K562 (cell line): Measurements from ENCODE around the gene PRL. TPM values are rescaled to one million over a fixed set of nuclear protein-coding genes. Genes with fewer than 3 reads are reported as not detected.

Experiments
- ATAC-seq: fragments of 200-7000 bp; cut with Tn5 transposase; 3 replicates; pipeline ENCODE4 v1.9.1; 2020; ENCODE audit warnings: moderate library complexity
- BruUV-seq: library from RNA; stranded (reverse); fragments of 400-500 nt; replicated peaks from 2 replicates; lab custom pipeline; 2021; lab: Mats Ljungman, UMichigan
- CTCF ChIA-PET: fragments of 300-600 bp; formaldehyde crosslinking; extraction: SDS; loops from one replicate; lab custom pipeline; 2021; ENCODE audit warnings: low intra/inter-chr PET ratio; lab: Yijun Ruan, JAX
- POLR2A ChIA-PET: fragments of 300-600, 350-650 bp; sonication (Branson Sonifier 250); formaldehyde crosslinking; extraction: SDS; loops from one replicate; lab custom pipeline; 2021; ENCODE audit warnings: antibody characterized with exemption, inconsistent platforms; lab: Yijun Ruan, JAX
- DNase-seq, 4 experiments: peaks; one replicate each; pipeline versions ENCODE4 v3.0.0 to v3.0.0-alpha.2; 2011 to 2018; ENCODE audit warnings: low spot score in 3 of 4, mixed read lengths in 3 of 4; ENCODE audit errors: extremely low read depth in 1 of 4
- FAIRE-seq: peaks from 2 replicates; lab custom pipeline; 2011; peaks lifted over from hg19 to GRCh38; lab: Jason Lieb, UNC
- H2AFZ ChIP-seq: 2 replicates; pipeline ENCODE4 v1.6.0; 2011; ENCODE audit warnings: low read depth, low read length, control low read depth, inconsistent platforms
- H3K27ac ChIP-seq: fragments of 200-600 bp; 3 replicates; pipeline ENCODE4 v1.8.0; 2011; ENCODE audit warnings: low read depth, mild to moderate bottlenecking, control low read depth, inconsistent platforms, low read length, moderate library complexity, mixed read lengths; ENCODE audit errors: extremely low read depth
- H3K27me3 ChIP-seq, 2 experiments: fragments of 300-600 bp in 1 of 2; 2 replicates in 1 of 2; 3 replicates in 1 of 2; pipeline versions ENCODE4 v1.6.0 to v1.8.0; 2011; ENCODE audit warnings: inconsistent platforms in 2 of 2, low read length in 2 of 2, mild to moderate bottlenecking in 1 of 2, mixed read lengths in 1 of 2, moderate library complexity in 1 of 2; ENCODE audit not compliant: control insufficient read depth in 2 of 2, insufficient read depth in 2 of 2
- H3K36me3 ChIP-seq: fragments of 300-600 bp; 3 replicates; pipeline ENCODE4 v1.8.0; 2011; ENCODE audit warnings: mild to moderate bottlenecking, low read length, inconsistent platforms; ENCODE audit not compliant: control insufficient read depth, insufficient read depth
- H3K4me1 ChIP-seq, 2 experiments: fragments of 200-600 bp in 1 of 2; replicated peaks in 1 of 2; 2 replicates in 1 of 2; 3 replicates in 1 of 2; pipeline versions ENCODE4 v1.5.1 to v1.8.0; 2011; ENCODE audit warnings: inconsistent platforms in 2 of 2, low read length in 2 of 2, mild to moderate bottlenecking in 1 of 2, mixed read lengths in 1 of 2, moderate library complexity in 1 of 2; ENCODE audit not compliant: control insufficient read depth in 2 of 2, insufficient read depth in 2 of 2
- H3K4me2 ChIP-seq: 2 replicates; pipeline ENCODE4 v1.6.1; 2011; ENCODE audit warnings: low read length, control low read depth, inconsistent platforms, mixed read lengths; ENCODE audit not compliant: insufficient read depth
- H3K4me3 ChIP-seq: fragments of 200-600 bp; sonication (generic), shearing (Covaris generic); 2 replicates; pipeline ENCODE4 v1.5.1; 2016; ENCODE audit warnings: control low read depth, inconsistent platforms
- H3K79me2 ChIP-seq: fragments of 200-600 bp; 3 replicates; pipeline ENCODE4 v1.8.0; 2011; ENCODE audit warnings: low read length, inconsistent platforms; ENCODE audit not compliant: control insufficient read depth, insufficient read depth
- H3K9ac ChIP-seq, 2 experiments: 2 replicates each; pipeline versions ENCODE4 v1.6.0 to v1.6.1; 2011; ENCODE audit warnings: low read depth in 2 of 2, low read length in 2 of 2, control low read depth in 1 of 2, inconsistent platforms in 1 of 2, mild to moderate bottlenecking in 1 of 2, mixed read lengths in 1 of 2; ENCODE audit not compliant: insufficient read depth in 1 of 2
- H3K9me1 ChIP-seq: one replicate; pipeline ENCODE4 v1.6.0; 2011; ENCODE audit warnings: inconsistent platforms, mild to moderate bottlenecking, low read length, moderate library complexity; ENCODE audit not compliant: control insufficient read depth, insufficient read depth
- H3K9me3 ChIP-seq: replicated peaks from 2 replicates; pipeline ENCODE4 v1.5.1; 2011; ENCODE audit warnings: low read depth, low read length, inconsistent platforms; ENCODE audit not compliant: control insufficient read depth, insufficient read depth
- H4K20me1 ChIP-seq: replicated peaks from 2 replicates; pipeline ENCODE4 v1.6.1; 2011; ENCODE audit warnings: low read length, inconsistent platforms, mixed read lengths; ENCODE audit not compliant: control insufficient read depth, insufficient read depth
- HMG20A ChIP-seq: fragments of 450-650 bp; formaldehyde crosslinking; conservative IDR thresholded peaks from 2 replicates; pipeline ENCODE4 v1.4.0; 2020; ENCODE audit warnings: mild to moderate bottlenecking, mixed read lengths
- NR2C1 ChIP-seq, 2 experiments: fragments of 450-650 bp; IDR thresholded peaks; 2 replicates each; pipeline ENCODE4 v1.6.1; 2017; ENCODE audit warnings: mild to moderate bottlenecking in 2 of 2, antibody characterized with exemption in 1 of 2, inconsistent platforms in 1 of 2, missing compliant biosample characterization in 1 of 2, missing genetic modification characterization in 1 of 2
- ZNF75A ChIP-seq: fragments of 450-650 bp; formaldehyde crosslinking; IDR thresholded peaks from 2 replicates; pipeline ENCODE4 v1.4.0; 2020; ENCODE audit warnings: mild to moderate bottlenecking
- WGBS: fragments of 100-300 bp; shearing (Covaris generic); methylation state at CpG from one replicate; pipeline ENCODE4 v1.1.6; 2016; ENCODE audit warnings: low coverage, mixed read lengths; ENCODE audit not compliant: insufficient coverage; ENCODE audit errors: missing lambda C conversion rate; 5-methylcytosine and 5-hydroxymethylcytosine counted together
- in situ Hi-C: fragments of 300-500 bp; cut with MboI; formaldehyde crosslinking; loops from 4 replicates; pipeline ENCODE4 v1.15.0; 2018; ENCODE audit warnings: inconsistent platforms, mixed read lengths
- intact Hi-C: fragments of 100-400 bp; cut with micrococcal nuclease; formaldehyde crosslinking; loops from 2 replicates; pipeline ENCODE4 v1.14.2; 2022
- polyA plus RNA-seq, 8 experiments: library from polyadenylated mRNA; depleted of rRNA in 4 of 8; stranded (reverse) in 5 of 8; unstranded in 3 of 8; fragments of >200 nt; fragmentation: Nextera tagmentation in 2 of 8; fragmentation: Illumina TruSeq in 1 of 8; extraction: Ambion mirVana in 2 of 8; extraction: Trizol in 1 of 8; gene quantifications; 2 replicates each; pipeline versions ENCODE4 v1.2.1 to v1.2.3, GENCODE V29; 2011 to 2014; ENCODE audit warnings: inconsistent platforms in 1 of 8, missing spikeins in 1 of 8
- total RNA-seq, 7 experiments: library from RNA; depleted of rRNA in 6 of 7; stranded (reverse); fragments of >200 nt in 6 of 7; fragmentation: Illumina TruSeq in 2 of 7; extraction: Trizol in 2 of 7; gene quantifications; 2 replicates each; pipeline versions ENCODE4 v1.2.1 to v1.2.3, GENCODE V29; 2011 to 2021; ENCODE audit warnings: low replicate concordance in 1 of 7
- TF ChIP-seq, protein P1 (sequence below), 3 experiments: fragments of 200-800 bp in 1 of 3; fragments of 250-450 bp in 1 of 3; fragments of 450-650 bp in 1 of 3; sonication (Bioruptor Pico) in 1 of 3; sonication (Bioruptor generic) in 1 of 3; formaldehyde crosslinking in 1 of 3; IDR thresholded peaks; 2 replicates each; pipeline versions ENCODE4 v1.6.1 to v1.8.0; 2016 to 2022; ENCODE audit warnings: mild to moderate bottlenecking in 2 of 3, missing genetic modification characterization in 2 of 3, missing compliant biosample characterization in 1 of 3, moderate library complexity in 1 of 3

Gene PRL
- total and polyA plus RNA-seq, 9 of the 15 experiments (the other 6 are each of a cell fraction or from before 2014, with no cell fraction given): not detected

DNA sequence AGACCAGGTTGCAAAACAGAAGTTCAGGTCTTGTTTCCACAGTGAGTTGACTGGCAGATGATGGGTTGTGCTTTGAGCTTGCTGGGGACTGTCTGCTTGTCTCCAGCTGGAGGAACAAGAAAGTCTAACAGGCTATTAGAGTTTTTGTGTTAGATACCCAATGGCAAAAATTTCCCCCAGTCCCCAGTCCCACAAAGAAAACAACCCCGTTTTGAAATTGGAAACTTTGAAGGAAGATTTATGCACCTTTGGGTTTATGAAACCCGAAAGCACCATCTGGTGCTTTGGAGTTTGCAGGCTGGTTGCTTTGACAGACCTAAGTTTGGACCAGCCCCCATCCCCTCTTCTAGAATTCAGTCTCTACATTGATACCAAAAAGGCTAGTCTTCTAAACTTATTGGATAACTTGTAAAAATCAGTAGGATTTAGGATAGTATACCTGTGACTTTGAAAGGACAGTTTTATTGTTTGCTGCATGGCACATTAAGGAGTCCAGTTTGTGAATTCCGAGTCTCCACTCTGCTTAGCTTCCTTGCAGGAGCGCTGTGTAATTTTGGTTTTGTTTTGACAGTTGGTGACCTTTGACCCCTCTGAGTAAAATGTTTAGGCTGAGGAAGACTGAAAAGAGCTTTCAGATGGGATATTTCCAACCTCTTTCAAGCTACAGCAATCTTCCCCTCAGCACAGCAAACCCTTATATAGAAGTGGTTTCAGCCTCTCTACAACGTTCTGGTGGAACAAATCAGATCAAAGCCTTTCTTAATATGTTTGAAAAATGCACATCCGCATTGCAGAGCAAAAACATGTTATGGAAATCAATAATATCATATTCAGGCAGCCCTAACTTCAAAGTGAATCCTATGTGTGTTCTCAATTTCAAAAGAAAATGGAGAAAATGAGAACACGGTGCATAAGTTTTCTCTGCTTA is 25.5 kb upstream of the PRL start:
- CTCF ChIA-PET: no interaction called here
- H3K4me3 ChIP-seq: no peak overlapping the region
- BruUV-seq: no TSS peak

More for the DNA sequence above, 25.5 kb upstream of the PRL start:
- H4K20me1 ChIP-seq: no peaks in the 10 kb centered on the region
- in situ Hi-C loops (no loop called here), intact Hi-C loops (no loop called here)
- no peak overlapping the region for H2AFZ ChIP-seq
- ATAC-seq (no peak), FAIRE-seq (no peak), DNase-seq (no peak)
- WGBS: 2% methylated on average over 7 of the region's 7 CpGs
- no peaks in the 10 kb centered on the region for H3K79me2 ChIP-seq
- H3K36me3 ChIP-seq: no peaks in the 10 kb centered on the region
- no peak overlapping the region for H3K4me2 ChIP-seq
- H3K27me3 ChIP-seq: no peaks in the 10 kb centered on the region
- H3K9ac ChIP-seq: no peak overlapping the region
- H3K9me1 ChIP-seq: no peaks in the 10 kb centered on the region
- POLR2A ChIA-PET: no interaction called here
- no peaks in the 10 kb centered on the region; the same call in 1 of the 2 replicates for H3K9me3 ChIP-seq
- TF ChIP-seq ZNF75A (CRISPR knock-in tag): no peak
- TF ChIP-seq, protein P1, sequence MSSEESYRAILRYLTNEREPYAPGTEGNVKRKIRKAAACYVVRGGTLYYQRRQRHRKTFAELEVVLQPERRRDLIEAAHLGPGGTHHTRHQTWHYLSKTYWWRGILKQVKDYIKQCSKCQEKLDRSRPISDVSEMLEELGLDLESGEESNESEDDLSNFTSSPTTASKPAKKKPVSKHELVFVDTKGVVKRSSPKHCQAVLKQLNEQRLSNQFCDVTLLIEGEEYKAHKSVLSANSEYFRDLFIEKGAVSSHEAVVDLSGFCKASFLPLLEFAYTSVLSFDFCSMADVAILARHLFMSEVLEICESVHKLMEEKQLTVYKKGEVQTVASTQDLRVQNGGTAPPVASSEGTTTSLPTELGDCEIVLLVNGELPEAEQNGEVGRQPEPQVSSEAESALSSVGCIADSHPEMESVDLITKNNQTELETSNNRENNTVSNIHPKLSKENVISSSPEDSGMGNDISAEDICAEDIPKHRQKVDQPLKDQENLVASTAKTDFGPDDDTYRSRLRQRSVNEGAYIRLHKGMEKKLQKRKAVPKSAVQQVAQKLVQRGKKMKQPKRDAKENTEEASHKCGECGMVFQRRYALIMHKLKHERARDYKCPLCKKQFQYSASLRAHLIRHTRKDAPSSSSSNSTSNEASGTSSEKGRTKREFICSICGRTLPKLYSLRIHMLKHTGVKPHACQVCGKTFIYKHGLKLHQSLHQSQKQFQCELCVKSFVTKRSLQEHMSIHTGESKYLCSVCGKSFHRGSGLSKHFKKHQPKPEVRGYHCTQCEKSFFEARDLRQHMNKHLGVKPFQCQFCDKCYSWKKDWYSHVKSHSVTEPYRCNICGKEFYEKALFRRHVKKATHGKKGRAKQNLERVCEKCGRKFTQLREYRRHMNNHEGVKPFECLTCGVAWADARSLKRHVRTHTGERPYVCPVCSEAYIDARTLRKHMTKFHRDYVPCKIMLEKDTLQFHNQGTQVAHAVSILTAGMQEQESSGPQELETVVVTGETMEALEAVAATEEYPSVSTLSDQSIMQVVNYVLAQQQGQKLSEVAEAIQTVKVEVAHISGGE (CRISPR knock-in tag; IDR thresholded peaks at IDR 0.05): no peak
- peak; percentile 38; the same call in 1 of the 2 replicates for TF ChIP-seq NR2C1 (IDR thresholded peaks at IDR 0.05)
- TF ChIP-seq NR2C1 (tag; IDR thresholded peaks at IDR 0.05): peak; percentile 59; the same call in 1 of the 2 replicates
- TF ChIP-seq HMG20A (CRISPR knock-in tag): no peak
- no peaks in the 10 kb centered on the region for H3K4me1 ChIP-seq
- no peak overlapping the region for H3K27ac ChIP-seq
